GM23248 (cell line): ENCODE results near the gene CALB2.

ENCODE experiments used
- EZH2 ChIP-seq: fragments of 200-600 bp; sonication (generic); IDR thresholded peaks from 2 replicates; pipeline ENCODE4 v1.6.1; 2018; ENCODE audit warnings: antibody characterized with exemption, mild to moderate bottlenecking; ENCODE audit not compliant: insufficient read depth, poor library complexity, severe bottlenecking
- EZH2phosphoT487 ChIP-seq: fragments of 200-600 bp; sonication (generic); IDR thresholded peaks from 2 replicates; pipeline ENCODE4 v1.6.1; 2018; ENCODE audit warnings: antibody characterized with exemption, moderate library complexity, mild to moderate bottlenecking, low read depth; ENCODE audit not compliant: insufficient read depth

DNA sequence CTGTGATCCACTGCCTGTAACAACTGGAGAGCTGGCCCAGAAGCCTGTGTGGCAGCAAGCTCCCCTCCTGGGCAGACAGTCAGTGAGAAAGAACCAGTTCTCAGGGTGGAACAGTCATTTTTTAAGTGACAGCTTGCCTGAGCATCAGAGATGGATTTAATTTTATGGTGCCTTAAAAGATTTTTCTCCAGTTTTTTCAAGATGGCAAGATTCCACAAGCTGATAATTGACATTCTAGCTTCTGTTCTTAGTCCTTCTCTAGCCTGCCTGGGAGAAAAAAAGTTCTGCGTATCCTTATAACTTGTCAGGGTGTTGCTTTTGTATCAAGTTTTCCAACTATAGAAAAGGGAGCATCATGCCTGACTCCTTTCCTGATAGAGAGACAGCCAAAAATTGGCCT lies 21.2 kb downstream of the CALB2 start:
- TF ChIP-seq EZH2 (no peak), EZH2phosphoT487 (no peak)
